AG09309 (cell line): ENCODE results near the gene COL11A2.

Source experiments
- DNase-seq: peaks from one replicate; pipeline ENCODE4 v3.0.0-alpha.2; 2010; ENCODE audit warnings: low read depth
- H3K4me3 ChIP-seq: 2 replicates; pipeline ENCODE4 v1.5.1; 2011; ENCODE audit warnings: mild to moderate bottlenecking, low read depth, low read length, moderate library complexity; ENCODE audit not compliant: control insufficient read depth
- CTCF ChIP-seq: IDR thresholded peaks from 2 replicates; pipeline ENCODE4 v1.5.1; 2011; ENCODE audit warnings: mild to moderate bottlenecking, low read depth, low read length, inconsistent platforms; ENCODE audit not compliant: insufficient read depth, control insufficient read depth; ENCODE audit errors: missing control alignments

COL11A2 gene

GRCh38 chr6:33124525-33124901, 67.8 kb downstream of the COL11A2 start:
- DNase-seq: no peak
- H3K4me3 ChIP-seq: no peak overlapping the region
- TF ChIP-seq CTCF: no peak

GRCh38 chr6:33123732-33124524, 68.3 kb downstream of the COL11A2 start:
- no peak for DNase-seq
- no peak overlapping the region for H3K4me3 ChIP-seq
- peak; percentile 53 for TF ChIP-seq CTCF

- no peak for TF ChIP-seq CTCF
- no peak overlapping the region for H3K4me3 ChIP-seq
- no peak for DNase-seq
These were observed 69.1 kb downstream of the COL11A2 start for GRCh38 chr6:33123181-33123580.

GRCh38 chr6:33120001-33120400, 72.3 kb downstream of the COL11A2 start:
- no peak for TF ChIP-seq CTCF
- no peak for DNase-seq
- no peak overlapping the region for H3K4me3 ChIP-seq

GRCh38 chr6:33118525-33119123, 73.6 kb downstream of the COL11A2 start:
- DNase-seq: peak; percentile 7
- no peak overlapping the region for H3K4me3 ChIP-seq
- peak; percentile 55 for TF ChIP-seq CTCF

- no peak overlapping the region for H3K4me3 ChIP-seq
- TF ChIP-seq CTCF: no peak
- DNase-seq: no peak
These were observed 74.4 kb downstream of the COL11A2 start for GRCh38 chr6:33117811-33118277.
